GM12878 (cell line): ENCODE data around the gene AMIGO2. TPM values are rescaled to one million over a fixed set of nuclear protein-coding genes. Genes with fewer than 3 reads are reported as not detected.

ENCODE experiments used
- ATAC-seq: fragments of 200-7000 bp; cut with Tn5 transposase; 3 replicates; pipeline ENCODE4 v1.9.1; 2020; ENCODE audit warnings: mild to moderate bottlenecking, moderate library complexity
- BruUV-seq: library from RNA; stranded (reverse); fragments of 400-500 nt; replicated peaks from 2 replicates; lab custom pipeline; 2021; lab: Mats Ljungman, UMichigan
- CTCF ChIA-PET: fragments of 300-600 bp; sonication (Branson Sonifier 250); formaldehyde crosslinking; extraction: SDS; loops from one replicate; lab custom pipeline; 2021; ENCODE audit warnings: inconsistent platforms; lab: Yijun Ruan, JAX
- POLR2A ChIA-PET: fragments of 350-600 bp; formaldehyde crosslinking; extraction: SDS; loops from one replicate; lab custom pipeline; 2021; ENCODE audit warnings: inconsistent platforms; lab: Charles Lee
- RAD21 ChIA-PET: fragments of 300-600 bp; sonication (Branson Sonifier 250); formaldehyde crosslinking; loops from one replicate; lab custom pipeline; 2023; ENCODE audit warnings: antibody characterized with exemption; ENCODE audit not compliant: unreplicated experiment; lab: Charles Lee
- SMC1A ChIA-PET: fragments of 300-600 bp; sonication (Branson Sonifier 250); formaldehyde crosslinking; loops from one replicate; lab custom pipeline; 2023; ENCODE audit not compliant: unreplicated experiment, uncharacterized antibody; lab: Charles Lee
- DNase-seq: peaks from one replicate; pipeline ENCODE4 v3.0.0-alpha.2; 2011; ENCODE audit warnings: low read depth, low spot score
- FAIRE-seq: peaks from 3 replicates; lab custom pipeline; 2011; peaks lifted over from hg19 to GRCh38; lab: Jason Lieb, UNC
- H2AFZ ChIP-seq: 2 replicates; pipeline ENCODE4 v1.6.0; 2011; ENCODE audit warnings: low read depth, low read length, control low read depth; ENCODE audit not compliant: control insufficient read depth
- H3K27ac ChIP-seq: 2 replicates; pipeline ENCODE4 v1.5.1; 2011; ENCODE audit warnings: control low read depth; ENCODE audit not compliant: control insufficient read depth, insufficient read depth
- H3K27me3 ChIP-seq, 2 experiments: replicated peaks in 1 of 2; 2 replicates each; pipeline versions ENCODE4 v1.6.0 to v1.6.1; 2011; ENCODE audit warnings: low read length in 1 of 2; ENCODE audit not compliant: control insufficient read depth in 2 of 2, insufficient read depth in 2 of 2
- H3K36me3 ChIP-seq, 2 experiments: 2 replicates each; pipeline ENCODE4 v1.5.1; 2011; ENCODE audit warnings: low read length in 1 of 2; ENCODE audit not compliant: control insufficient read depth in 2 of 2, insufficient read depth in 2 of 2
- H3K4me1 ChIP-seq: 2 replicates; pipeline ENCODE4 v1.6.1; 2011; ENCODE audit warnings: mild to moderate bottlenecking, low read length, moderate library complexity, mixed read lengths; ENCODE audit not compliant: control insufficient read depth, insufficient read depth
- H3K4me2 ChIP-seq: 2 replicates; pipeline ENCODE4 v1.6.0; 2011; ENCODE audit warnings: control low read depth; ENCODE audit not compliant: control insufficient read depth, insufficient read depth
- H3K4me3 ChIP-seq: fragments of 200-600 bp; sonication (generic); 2 replicates; pipeline ENCODE4 v1.5.1; 2016
- H3K79me2 ChIP-seq: 2 replicates; pipeline ENCODE4 v1.6.0; 2011; ENCODE audit warnings: low read length; ENCODE audit not compliant: control insufficient read depth, insufficient read depth
- H3K9ac ChIP-seq: 2 replicates; pipeline ENCODE4 v1.8.0; 2011; ENCODE audit warnings: low read length, control low read depth, mixed read lengths; ENCODE audit not compliant: control insufficient read depth, insufficient read depth
- H3K9me3 ChIP-seq: replicated peaks from 3 replicates; pipeline ENCODE4 v1.5.1; 2011; ENCODE audit warnings: mild to moderate bottlenecking, low read length; ENCODE audit not compliant: control insufficient read depth, insufficient read depth
- H4K20me1 ChIP-seq: 2 replicates; pipeline ENCODE4 v1.6.0; 2011; ENCODE audit not compliant: control insufficient read depth, insufficient read depth
- E2F8 ChIP-seq: fragments of 450-650 bp; IDR thresholded peaks from 2 replicates; pipeline ENCODE4 v1.6.1; 2018; ENCODE audit warnings: mild to moderate bottlenecking, low read depth, moderate library complexity; ENCODE audit not compliant: partially characterized antibody
- IRF4 ChIP-seq: IDR thresholded peaks from 2 replicates; pipeline ENCODE4 v1.6.1; 2011; ENCODE audit warnings: low read depth, low read length
- RELA ChIP-seq: fragments of 450-650 bp; IDR thresholded peaks from 2 replicates; pipeline ENCODE4 v1.8.0; 2014; ENCODE audit warnings: borderline replicate concordance; ENCODE audit not compliant: partially characterized antibody
- RUNX3 ChIP-seq: IDR thresholded peaks from 2 replicates; pipeline ENCODE4 v1.6.1; 2012; ENCODE audit warnings: low read length, inconsistent platforms
- SMARCA5 ChIP-seq: fragments of 450-650 bp; IDR thresholded peaks from 2 replicates; pipeline ENCODE4 v1.6.1; 2017; ENCODE audit warnings: mild to moderate bottlenecking
- WGBS: methylation state at CpG from one replicate; pipeline ENCODE4 v1.1.6; 2016; ENCODE audit warnings: low lambda C conversion rate; ENCODE audit not compliant: insufficient replicate concordance, insufficient coverage; ENCODE audit errors: missing lambda C conversion rate; 5-methylcytosine and 5-hydroxymethylcytosine counted together
- in situ Hi-C: fragments of 300-500 bp; cut with MboI; formaldehyde crosslinking; loops from 9 replicates; pipeline ENCODE4 v1.14.3; 2018; ENCODE audit warnings: mixed read lengths
- intact Hi-C: fragments of 100-400 bp; cut with micrococcal nuclease; formaldehyde crosslinking; loops from one replicate; pipeline ENCODE4 v1.14.2; 2022; ENCODE audit not compliant: unreplicated experiment
- polyA plus RNA-seq, 11 experiments: library from polyadenylated mRNA; depleted of rRNA in 4 of 11; unstranded in 6 of 11; stranded (reverse) in 5 of 11; fragments of >200 nt; fragmentation: Nextera tagmentation in 4 of 11; fragmentation: Illumina TruSeq in 1 of 11; extraction: Ambion mirVana in 4 of 11; extraction: Trizol in 1 of 11; gene quantifications; 1 replicate in 1 of 11; 2 replicates in 10 of 11; pipeline versions ENCODE4 v1.2.1 to v1.2.3, GENCODE V29; 2011 to 2016; ENCODE audit warnings: inconsistent platforms in 2 of 11, missing spikeins in 2 of 11, low read depth in 1 of 11
- total RNA-seq, 4 experiments: library from RNA; depleted of rRNA in 3 of 4; stranded (reverse); fragments of >200 nt in 3 of 4; fragmentation: Illumina TruSeq in 1 of 4; extraction: Trizol in 1 of 4; gene quantifications; 2 replicates each; pipeline versions ENCODE4 v1.2.1 to v1.2.3, GENCODE V29; 2013 to 2021
- TF ChIP-seq, protein P1 (sequence below): fragments of 450-650 bp; IDR thresholded peaks from 2 replicates; pipeline ENCODE4 v1.6.1; 2017; ENCODE audit warnings: antibody characterized with exemption, mild to moderate bottlenecking, moderate library complexity

Gene AMIGO2
- total and polyA plus RNA-seq, 10 of the 15 experiments (the other 5 are each of a cell fraction or from before 2014, with no cell fraction given): 0.03 to 0.15 (median 0.11) TPM; not detected in 7

- no peak overlapping the region for H3K27ac ChIP-seq
- RAD21 ChIA-PET: no interaction called here
- peaks cover 0 to 2% of the 10 kb centered on the region in 2 experiments; a peak in 2 of 4 replicates for H3K27me3 ChIP-seq
- WGBS: 98% methylated on average over 2 of the region's 2 CpGs
- CTCF ChIA-PET: interaction anchor here (1.5 kb wide), 1 partner anchor 201 kb away, joined by 3 read pairs; no protein-coding TSS in a partner anchor
- no peaks in the 10 kb centered on the region for H3K79me2 ChIP-seq
- POLR2A ChIA-PET: no interaction called here
- H3K4me1 ChIP-seq: no peaks in the 10 kb centered on the region
- SMC1A ChIA-PET: interaction anchor here (0.8 kb wide), 1 partner anchor 98 kb away, joined by 3 read pairs; no protein-coding TSS in a partner anchor
- no TSS peak for BruUV-seq
- FAIRE-seq: no peak
- ATAC-seq: no peak
- H3K4me2 ChIP-seq: no peak overlapping the region
- no peak overlapping the region for H2AFZ ChIP-seq
- H3K4me3 ChIP-seq: no peak overlapping the region
- H4K20me1 ChIP-seq: no peaks in the 10 kb centered on the region
- H3K9ac ChIP-seq: no peak overlapping the region
- in situ Hi-C loops: no loop called here
- intact Hi-C loops: no loop called here
- TF ChIP-seq E2F8: no peak
- TF ChIP-seq IRF4: no peak
- no peak for TF ChIP-seq RELA
- no peak for TF ChIP-seq SMARCA5
- TF ChIP-seq, protein P1, sequence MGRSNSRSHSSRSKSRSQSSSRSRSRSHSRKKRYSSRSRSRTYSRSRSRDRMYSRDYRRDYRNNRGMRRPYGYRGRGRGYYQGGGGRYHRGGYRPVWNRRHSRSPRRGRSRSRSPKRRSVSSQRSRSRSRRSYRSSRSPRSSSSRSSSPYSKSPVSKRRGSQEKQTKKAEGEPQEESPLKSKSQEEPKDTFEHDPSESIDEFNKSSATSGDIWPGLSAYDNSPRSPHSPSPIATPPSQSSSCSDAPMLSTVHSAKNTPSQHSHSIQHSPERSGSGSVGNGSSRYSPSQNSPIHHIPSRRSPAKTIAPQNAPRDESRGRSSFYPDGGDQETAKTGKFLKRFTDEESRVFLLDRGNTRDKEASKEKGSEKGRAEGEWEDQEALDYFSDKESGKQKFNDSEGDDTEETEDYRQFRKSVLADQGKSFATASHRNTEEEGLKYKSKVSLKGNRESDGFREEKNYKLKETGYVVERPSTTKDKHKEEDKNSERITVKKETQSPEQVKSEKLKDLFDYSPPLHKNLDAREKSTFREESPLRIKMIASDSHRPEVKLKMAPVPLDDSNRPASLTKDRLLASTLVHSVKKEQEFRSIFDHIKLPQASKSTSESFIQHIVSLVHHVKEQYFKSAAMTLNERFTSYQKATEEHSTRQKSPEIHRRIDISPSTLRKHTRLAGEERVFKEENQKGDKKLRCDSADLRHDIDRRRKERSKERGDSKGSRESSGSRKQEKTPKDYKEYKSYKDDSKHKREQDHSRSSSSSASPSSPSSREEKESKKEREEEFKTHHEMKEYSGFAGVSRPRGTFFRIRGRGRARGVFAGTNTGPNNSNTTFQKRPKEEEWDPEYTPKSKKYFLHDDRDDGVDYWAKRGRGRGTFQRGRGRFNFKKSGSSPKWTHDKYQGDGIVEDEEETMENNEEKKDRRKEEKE: no peak
- TF ChIP-seq RUNX3: no peak
- no peak for DNase-seq
- no peaks in the 10 kb centered on the region for H3K9me3 ChIP-seq
- no peaks in the 10 kb centered on the region for H3K36me3 ChIP-seq
Measured at GRCh38 chr12:47110011-47110541, 30.3 kb upstream of the AMIGO2 start.
